ENCODE results near the gene SYNC.
A peak's percentile ranks its signal among the peaks of the same experiment; 100 is the strongest.
"Not testable (repeated sequence)": the region's sequence is repeated elsewhere in the genome, so short reads cannot be mapped to it uniquely, and the experiment has no call there.

SYNC gene

GRCh38 chr1:32725615-32725982 is 23.0 kb upstream of the SYNC start:
- peak overlapping the region; percentile 55 for H3K27ac ChIP-seq
- no peak for DNase-seq (ENCODE audit: low read depth, low spot score)

- peak overlapping the region; percentile 55 for H3K27ac ChIP-seq
- DNase-seq (ENCODE audit: low read depth, low spot score) = peak; percentile 53
Observed at GRCh38 chr1:32724678-32725614, 22.4 kb upstream of the SYNC start.

DNA sequence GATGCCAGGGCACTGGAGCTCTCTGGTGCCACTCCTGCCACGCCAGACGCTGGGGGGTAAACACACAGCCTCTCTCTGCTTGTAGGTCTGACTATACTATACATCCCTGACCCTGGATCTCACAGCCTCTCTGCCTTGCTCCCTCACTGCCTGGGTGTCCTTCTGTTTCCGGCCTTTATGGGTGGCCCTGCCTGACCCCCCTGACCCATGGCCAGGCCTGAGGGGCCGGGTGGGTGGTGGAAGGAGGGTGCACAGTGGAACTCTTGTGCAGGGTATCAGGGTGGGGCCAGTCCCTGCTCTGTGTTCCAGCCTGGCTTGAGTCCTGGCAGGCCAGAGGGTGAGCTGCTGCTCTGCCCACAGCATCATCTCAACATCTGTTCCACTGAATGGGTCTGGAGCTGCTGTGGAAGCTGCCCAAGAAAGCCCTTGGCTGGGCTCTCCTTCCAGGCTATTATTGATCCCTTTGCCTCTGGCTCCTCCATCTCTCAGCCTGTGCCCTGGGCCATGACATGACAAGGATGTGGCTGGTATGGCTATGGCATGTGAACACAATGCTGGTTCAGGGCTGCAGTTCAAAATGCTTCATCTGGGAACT is 17.2 kb upstream of the SYNC start:
- H3K27ac ChIP-seq = no peak overlapping the region
- no peak for DNase-seq (ENCODE audit: low read depth, low spot score)

- H3K27ac ChIP-seq = no peak overlapping the region
- no peak for DNase-seq (ENCODE audit: low read depth, low spot score)
Observed at GRCh38 chr1:32718527-32718926, 16.0 kb upstream of the SYNC start.

- H3K27ac ChIP-seq = no peak overlapping the region
- no peak for DNase-seq (ENCODE audit: low read depth, low spot score)
Observed at GRCh38 chr1:32718036-32718435, 15.5 kb upstream of the SYNC start.

GRCh38 chr1:32717503-32717902 is 14.9 kb upstream of the SYNC start:
- DNase-seq (ENCODE audit: low read depth, low spot score) = no peak
- peak overlapping the region; percentile 90 for H3K27ac ChIP-seq

DNA sequence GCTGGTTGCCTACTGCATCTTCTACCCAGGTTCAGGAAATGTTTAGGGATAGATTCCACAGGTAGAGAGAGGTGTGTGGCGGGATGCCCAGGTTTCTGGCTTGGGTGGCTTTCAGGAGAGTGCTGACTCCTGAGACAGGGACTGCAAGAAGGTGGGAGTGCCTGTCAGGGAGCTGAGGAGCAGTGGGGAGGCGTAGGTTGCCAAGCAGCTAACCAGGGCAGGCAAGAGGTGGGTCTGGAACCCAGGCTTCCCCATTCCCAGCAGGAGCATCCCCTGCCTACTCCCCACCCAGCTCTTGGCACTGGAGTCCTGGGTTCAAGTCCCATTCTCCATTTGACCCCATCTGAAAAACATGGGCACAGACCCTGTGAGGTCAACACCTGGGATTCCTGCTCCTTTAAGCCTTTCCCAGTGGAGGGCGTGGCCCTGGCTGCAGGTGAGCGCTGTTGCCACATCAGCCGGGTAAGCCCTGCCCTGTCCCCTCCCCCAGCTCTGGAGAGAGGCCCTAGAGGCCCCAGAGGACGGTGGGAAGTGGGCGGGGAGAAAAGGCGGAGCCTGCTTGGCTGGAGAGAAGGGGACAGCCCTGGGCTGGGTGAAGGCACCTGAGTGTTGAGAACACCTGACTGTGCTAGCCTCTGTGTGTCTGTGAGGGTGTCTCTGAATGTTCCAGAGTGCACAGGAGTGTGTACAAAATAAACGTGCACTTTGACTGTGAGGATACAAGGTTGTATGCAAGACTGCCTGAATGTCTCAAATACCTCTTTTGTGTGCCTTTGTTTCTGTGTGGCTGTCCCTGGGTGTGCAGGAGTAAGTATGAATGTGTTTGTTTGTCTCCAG is 14.0 kb upstream of the SYNC start:
- peak overlapping the region; percentile 90 for H3K27ac ChIP-seq
- DNase-seq (ENCODE audit: low read depth, low spot score) = peak; percentile 73

DNA sequence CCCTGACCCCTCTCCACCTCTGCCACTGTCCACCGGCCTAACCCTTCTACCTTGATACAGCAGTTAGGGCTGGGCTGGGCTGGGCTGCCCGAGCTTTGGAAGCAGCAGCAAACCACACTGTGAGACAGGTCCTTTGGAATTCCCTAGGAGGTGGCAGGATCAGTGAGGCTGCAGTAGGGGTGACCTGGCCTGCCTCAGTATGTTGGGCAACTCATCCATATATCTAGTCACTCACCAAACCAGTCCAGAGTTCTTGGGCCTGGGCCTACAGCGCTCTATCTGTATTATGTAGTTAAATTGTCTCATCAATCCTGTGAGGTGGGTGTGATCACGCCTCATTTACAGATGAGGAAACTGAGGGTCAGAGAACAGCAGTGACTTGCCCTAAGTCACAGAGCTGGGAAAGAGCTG is 13.3 kb upstream of the SYNC start:
- peak overlapping the region; percentile 90 for H3K27ac ChIP-seq
- peak; percentile 31 for DNase-seq (ENCODE audit: low read depth, low spot score)

GRCh38 chr1:32714277-32714676 is 11.7 kb upstream of the SYNC start:
- no peak for DNase-seq (ENCODE audit: low read depth, low spot score)
- H3K27ac ChIP-seq = no peak overlapping the region

GRCh38 chr1:32713081-32713480 is 10.5 kb upstream of the SYNC start:
- H3K27ac ChIP-seq = no peak overlapping the region
- no peak for DNase-seq (ENCODE audit: low read depth, low spot score)

GRCh38 chr1:32711221-32711620 is 8.7 kb upstream of the SYNC start:
- DNase-seq (ENCODE audit: low read depth, low spot score) = not testable (repeated sequence)
- peak overlapping the region; percentile 25 for H3K27ac ChIP-seq

GRCh38 chr1:32709476-32709875 is 6.9 kb upstream of the SYNC start:
- no peak for DNase-seq (ENCODE audit: low read depth, low spot score)
- no peak overlapping the region for H3K27ac ChIP-seq

- no peak overlapping the region for H3K27ac ChIP-seq
- DNase-seq (ENCODE audit: low read depth, low spot score) = no peak
Observed at GRCh38 chr1:32709075-32709474, 6.5 kb upstream of the SYNC start.

- no peak overlapping the region for H3K27ac ChIP-seq
- DNase-seq (ENCODE audit: low read depth, low spot score) = no peak
Observed at GRCh38 chr1:32706491-32706890, 3.9 kb upstream of the SYNC start.

DNA sequence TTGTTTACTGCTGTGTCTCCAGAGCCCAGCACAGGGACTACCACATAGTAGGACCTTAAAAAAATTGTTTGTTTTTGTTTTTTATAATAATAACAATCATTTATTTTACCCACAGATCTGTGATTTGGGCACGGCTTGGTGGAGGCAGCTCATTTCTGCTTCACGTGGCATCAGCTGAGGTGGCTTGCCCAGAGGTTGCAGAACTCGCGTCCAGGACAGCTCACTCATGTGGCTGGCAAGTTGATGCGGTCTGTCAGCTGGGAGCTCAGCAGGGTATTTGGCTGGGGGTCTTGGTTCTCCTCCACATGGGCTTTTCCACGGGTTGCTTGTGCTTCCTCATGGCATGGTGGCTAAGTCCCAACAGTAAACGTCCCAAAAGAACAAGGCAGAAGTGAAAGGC is 2.9 kb upstream of the SYNC start:
- no peak overlapping the region for H3K27ac ChIP-seq
- DNase-seq (ENCODE audit: low read depth, low spot score) = no peak

DNA sequence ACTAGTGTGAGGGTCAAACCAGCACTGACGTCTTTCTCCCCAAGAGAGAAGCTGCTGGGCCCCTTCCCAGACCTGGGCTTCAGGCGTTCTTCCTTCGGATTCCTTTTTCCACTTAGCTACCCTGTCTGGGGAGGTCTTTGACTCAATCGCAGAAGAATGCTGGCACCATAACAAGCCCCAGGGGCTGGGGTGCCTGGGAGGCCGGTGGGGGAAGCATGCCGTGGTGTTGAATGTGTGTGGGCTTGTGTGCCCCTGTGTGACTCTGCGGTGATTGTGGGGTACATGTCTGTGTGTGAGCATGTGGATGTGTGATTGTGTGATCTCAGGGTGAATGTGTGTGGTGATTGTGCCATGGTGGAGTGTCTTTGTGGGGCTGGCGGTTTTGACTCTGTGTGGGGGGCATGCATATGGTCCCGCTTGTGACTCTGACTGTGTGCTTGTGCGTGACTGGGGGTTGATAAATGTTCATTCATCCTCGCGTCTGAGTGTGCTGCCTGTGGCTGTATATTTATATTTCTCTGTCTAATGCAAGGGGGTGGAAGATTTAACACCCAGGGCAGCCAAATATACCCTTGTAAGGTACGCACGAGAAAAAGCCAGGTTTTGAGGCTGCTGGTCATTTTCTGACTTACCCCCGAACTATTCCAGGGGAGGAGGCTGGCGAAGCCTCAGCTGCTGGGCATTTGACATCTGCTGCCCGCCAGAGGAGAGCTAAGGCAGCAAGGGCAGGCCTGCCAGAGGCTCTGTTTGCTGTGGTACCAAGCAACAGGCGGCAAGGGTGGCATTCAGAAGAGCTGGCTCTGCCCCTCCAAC is 1.1 kb upstream of the SYNC start:
- DNase-seq (ENCODE audit: low read depth, low spot score) = no peak
- H3K27ac ChIP-seq = peak overlapping the region; percentile 48

GRCh38 chr1:32701951-32702598 is 495 bp downstream of the SYNC start:
- no peak for DNase-seq (ENCODE audit: low read depth, low spot score)
- H3K27ac ChIP-seq = peak overlapping the region; percentile 48

- no peak for DNase-seq (ENCODE audit: low read depth, low spot score)
- H3K27ac ChIP-seq = peak overlapping the region; percentile 48
Observed at GRCh38 chr1:32701421-32701911, 1.1 kb downstream of the SYNC start.

GRCh38 chr1:32696996-32697395 is 5.6 kb downstream of the SYNC start:
- not testable (repeated sequence) for DNase-seq (ENCODE audit: low read depth, low spot score); H3K27ac ChIP-seq

Data from epithelial cell of prostate (primary cell).